SK-N-MC (cell line): ENCODE measurements around the gene NUP107.

Experiments used
- EZH2 ChIP-seq: fragments of 200-600 bp; sonication (generic); IDR thresholded peaks from one replicate; pipeline ENCODE4 v1.6.1; 2017; ENCODE audit warnings: antibody characterized with exemption
- POLR2AphosphoS5 ChIP-seq: IDR thresholded peaks from 2 replicates; pipeline ENCODE4 v1.6.1; 2012; ENCODE audit warnings: mild to moderate bottlenecking, low read depth, low read length, borderline replicate concordance

DNA sequence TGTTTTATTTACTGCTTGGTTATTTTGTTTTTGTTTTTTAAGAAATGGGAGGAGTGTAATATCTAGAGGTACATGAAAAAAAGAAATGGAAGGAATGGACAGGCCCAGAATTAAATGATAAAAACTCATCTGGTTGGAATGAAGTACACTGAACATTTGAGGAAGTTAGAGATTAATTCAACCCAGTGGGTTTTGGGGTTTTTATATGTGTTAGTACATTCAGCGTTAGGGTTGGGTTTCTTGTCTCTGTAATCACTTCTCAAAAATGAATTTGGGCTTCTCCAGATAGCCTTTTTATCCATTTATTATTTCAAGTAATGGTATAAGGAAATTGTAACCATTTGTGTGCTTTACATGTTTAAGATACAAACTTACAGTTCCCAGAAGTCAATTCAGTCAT, 19.5 kb upstream of the NUP107 start:
- TF ChIP-seq POLR2AphosphoS5 (no peak), EZH2 (no peak)
